Measurements from ENCODE around the gene TMEFF2. TPM values are rescaled to one million over a fixed set of nuclear protein-coding genes. Genes with fewer than 3 reads are reported as not detected.

The TMEFF2 gene
- total and polyA plus RNA-seq, 4 donors, result 0.08 TPM; not detected in 3

GRCh38 chr2:192190474-192190873 lies 4.3 kb downstream of the TMEFF2 start:
- Histone ChIP-seq H3K9me3 (ENCODE audit: control insufficient read depth in 4 of 4, low read length in 3 of 4) (no peaks in the 10 kb centered on the region), H3K9ac (ENCODE audit: low read depth in 1 of 2, low read length in 2 of 2) (no peak overlapping the region), H3K4me3 (ENCODE audit: low read depth in 1 of 3, low read length in 3 of 3) (no peak overlapping the region), H3K36me3 (ENCODE audit: control insufficient read depth in 4 of 4, insufficient read depth in 3 of 4, low read depth in 1 of 4, low read length in 3 of 4) (no peaks in the 10 kb centered on the region), H3K27ac (ENCODE audit: low read depth in 1 of 2, low read length in 2 of 2) (no peak overlapping the region), H3K27me3 (ENCODE audit: control insufficient read depth in 4 of 4, insufficient read depth in 4 of 4, low read length in 3 of 4) (peaks cover 0 to 6% (median 3%) of the 10 kb centered on the region in 4 donors), H3K4me1 (ENCODE audit: control insufficient read depth in 4 of 4, insufficient read depth in 4 of 4, low read length in 3 of 4) (peaks cover 9 to 14% (median 13%) of the 10 kb centered on the region in 4 donors)
- 29% methylated on average over 1 of the region's 1 CpG for WGBS
- DNase-seq (ENCODE audit: low spot score), result no peak
- TF ChIP-seq JUND (IDR thresholded peaks at IDR 0.05), result no peak
- TF ChIP-seq RAD21 (IDR thresholded peaks at IDR 0.05), result peak; percentile 18 to 45

GRCh38 chr2:192186806-192187205 lies 7.9 kb downstream of the TMEFF2 start:
- Histone ChIP-seq H3K9me3 (ENCODE audit: control insufficient read depth in 4 of 4, low read length in 3 of 4) (no peaks in the 10 kb centered on the region), H3K27me3 (ENCODE audit: control insufficient read depth in 4 of 4, insufficient read depth in 4 of 4, low read length in 3 of 4) (peaks cover 0 to 5% (median 0%) of the 10 kb centered on the region in 4 donors), H3K27ac (ENCODE audit: low read depth in 1 of 2, low read length in 2 of 2) (no peak overlapping the region), H3K4me3 (ENCODE audit: low read depth in 1 of 3, low read length in 3 of 3) (no peak overlapping the region), H3K4me1 (ENCODE audit: control insufficient read depth in 4 of 4, insufficient read depth in 4 of 4, low read length in 3 of 4) (no peaks in the 10 kb centered on the region), H3K9ac (ENCODE audit: low read depth in 1 of 2, low read length in 2 of 2) (no peak overlapping the region), H3K36me3 (ENCODE audit: control insufficient read depth in 4 of 4, insufficient read depth in 3 of 4, low read depth in 1 of 4, low read length in 3 of 4) (no peaks in the 10 kb centered on the region)
- WGBS, result 85% methylated on average over 5 of the region's 5 CpGs
- TF ChIP-seq FOXA1 (IDR thresholded peaks at IDR 0.05), result no peak
- TF ChIP-seq SP1 (IDR thresholded peaks at IDR 0.05), result no peak
- TF ChIP-seq CTCF (IDR thresholded peaks at IDR 0.05; ENCODE audit: low read depth, low read length, missing input control), result no peak
- TF ChIP-seq REST (IDR thresholded peaks at IDR 0.05), result no peak
- TF ChIP-seq NR2F2 (IDR thresholded peaks at IDR 0.05), result no peak
- no peak for TF ChIP-seq RAD21 (IDR thresholded peaks at IDR 0.05)
- TF ChIP-seq GABPA (IDR thresholded peaks at IDR 0.05 in 1 of 2, conservative IDR thresholded peaks at IDR 0.05 in 1 of 2), result no peak
- no peak for TF ChIP-seq HNF4G (IDR thresholded peaks at IDR 0.05)
- no peak for TF ChIP-seq HNF4A (conservative IDR thresholded peaks at IDR 0.05)
- TF ChIP-seq ATF3 (IDR thresholded peaks at IDR 0.05), result no peak
- no peak for TF ChIP-seq MAX (IDR thresholded peaks at IDR 0.05)
- no peak for TF ChIP-seq ZBTB33 (IDR thresholded peaks at IDR 0.05)
- no peak for TF ChIP-seq EGR1 (IDR thresholded peaks at IDR 0.05; ENCODE audit: low read depth in 2 of 2)
- no peak for TF ChIP-seq RXRA (IDR thresholded peaks at IDR 0.05)
- no peak for TF ChIP-seq JUND (IDR thresholded peaks at IDR 0.05)
- no peak for DNase-seq (ENCODE audit: low spot score)
